GM12878 (cell line): ENCODE measurements around the gene MSANTD3. TPM values are rescaled to one million over a fixed set of nuclear protein-coding genes. Genes with fewer than 3 reads are reported as not detected.
"Not testable (repeated sequence)": the region's sequence is repeated elsewhere in the genome, so short reads cannot be mapped to it uniquely, and the experiment has no call there.

Experiments
- ATAC-seq: fragments of 200-7000 bp; cut with Tn5 transposase; 3 replicates; pipeline ENCODE4 v1.9.1; 2020; ENCODE audit warnings: mild to moderate bottlenecking, moderate library complexity
- BruUV-seq: library from RNA; stranded (reverse); fragments of 400-500 nt; replicated peaks from 2 replicates; lab custom pipeline; 2021; lab: Mats Ljungman, UMichigan
- CTCF ChIA-PET: fragments of 300-600 bp; sonication (Branson Sonifier 250); formaldehyde crosslinking; extraction: SDS; loops from one replicate; lab custom pipeline; 2021; ENCODE audit warnings: inconsistent platforms; lab: Yijun Ruan, JAX
- POLR2A ChIA-PET: fragments of 350-600 bp; formaldehyde crosslinking; extraction: SDS; loops from one replicate; lab custom pipeline; 2021; ENCODE audit warnings: inconsistent platforms; lab: Charles Lee
- RAD21 ChIA-PET: fragments of 300-600 bp; sonication (Branson Sonifier 250); formaldehyde crosslinking; loops from one replicate; lab custom pipeline; 2023; ENCODE audit warnings: antibody characterized with exemption; ENCODE audit not compliant: unreplicated experiment; lab: Charles Lee
- SMC1A ChIA-PET: fragments of 300-600 bp; sonication (Branson Sonifier 250); formaldehyde crosslinking; loops from one replicate; lab custom pipeline; 2023; ENCODE audit not compliant: unreplicated experiment, uncharacterized antibody; lab: Charles Lee
- DNase-seq: peaks from one replicate; pipeline ENCODE4 v3.0.0-alpha.2; 2011; ENCODE audit warnings: low read depth, low spot score
- FAIRE-seq: peaks from 3 replicates; lab custom pipeline; 2011; peaks lifted over from hg19 to GRCh38; lab: Jason Lieb, UNC
- H2AFZ ChIP-seq: 2 replicates; pipeline ENCODE4 v1.6.0; 2011; ENCODE audit warnings: low read depth, low read length, control low read depth; ENCODE audit not compliant: control insufficient read depth
- H3K27ac ChIP-seq: 2 replicates; pipeline ENCODE4 v1.5.1; 2011; ENCODE audit warnings: control low read depth; ENCODE audit not compliant: control insufficient read depth, insufficient read depth
- H3K27me3 ChIP-seq, 2 experiments: replicated peaks in 1 of 2; 2 replicates each; pipeline versions ENCODE4 v1.6.0 to v1.6.1; 2011; ENCODE audit warnings: low read length in 1 of 2; ENCODE audit not compliant: control insufficient read depth in 2 of 2, insufficient read depth in 2 of 2
- H3K36me3 ChIP-seq, 2 experiments: 2 replicates each; pipeline ENCODE4 v1.5.1; 2011; ENCODE audit warnings: low read length in 1 of 2; ENCODE audit not compliant: control insufficient read depth in 2 of 2, insufficient read depth in 2 of 2
- H3K4me1 ChIP-seq: 2 replicates; pipeline ENCODE4 v1.6.1; 2011; ENCODE audit warnings: mild to moderate bottlenecking, low read length, moderate library complexity, mixed read lengths; ENCODE audit not compliant: control insufficient read depth, insufficient read depth
- H3K4me2 ChIP-seq: 2 replicates; pipeline ENCODE4 v1.6.0; 2011; ENCODE audit warnings: control low read depth; ENCODE audit not compliant: control insufficient read depth, insufficient read depth
- H3K4me3 ChIP-seq: fragments of 200-600 bp; sonication (generic); 2 replicates; pipeline ENCODE4 v1.5.1; 2016
- H3K79me2 ChIP-seq: 2 replicates; pipeline ENCODE4 v1.6.0; 2011; ENCODE audit warnings: low read length; ENCODE audit not compliant: control insufficient read depth, insufficient read depth
- H3K9ac ChIP-seq: 2 replicates; pipeline ENCODE4 v1.8.0; 2011; ENCODE audit warnings: low read length, control low read depth, mixed read lengths; ENCODE audit not compliant: control insufficient read depth, insufficient read depth
- H3K9me3 ChIP-seq: replicated peaks from 3 replicates; pipeline ENCODE4 v1.5.1; 2011; ENCODE audit warnings: mild to moderate bottlenecking, low read length; ENCODE audit not compliant: control insufficient read depth, insufficient read depth
- H4K20me1 ChIP-seq: 2 replicates; pipeline ENCODE4 v1.6.0; 2011; ENCODE audit not compliant: control insufficient read depth, insufficient read depth
- MTA3 ChIP-seq: IDR thresholded peaks from 2 replicates; pipeline ENCODE4 v1.6.1; 2012; ENCODE audit warnings: low read length, inconsistent platforms, borderline replicate concordance
- MXI1 ChIP-seq: fragments of 150-350 bp; IDR thresholded peaks from 2 replicates; pipeline ENCODE4 v1.6.1; 2011; ENCODE audit warnings: low read depth, mild to moderate bottlenecking, inconsistent platforms, low read length, improper control_type of control experiment
- NFYA ChIP-seq: IDR thresholded peaks from 2 replicates; pipeline ENCODE4 v1.6.1; 2011; ENCODE audit warnings: low read depth, mild to moderate bottlenecking, low read length, improper control_type of control experiment, borderline replicate concordance
- RB1 ChIP-seq: fragments of 450-650 bp; formaldehyde crosslinking; IDR thresholded peaks from 2 replicates; pipeline ENCODE4 v1.6.1; 2017; ENCODE audit warnings: mild to moderate bottlenecking, borderline replicate concordance
- SPI1 ChIP-seq: IDR thresholded peaks from 2 replicates; pipeline ENCODE4 v1.6.1; 2011; ENCODE audit warnings: low read depth, mild to moderate bottlenecking, low read length, moderate library complexity, borderline replicate concordance; ENCODE audit not compliant: insufficient read depth
- SUZ12 ChIP-seq: fragments of 200-600 bp; sonication (generic); IDR thresholded peaks from one replicate; pipeline ENCODE4 v1.6.1; 2018; ENCODE audit warnings: antibody characterized with exemption, mild to moderate bottlenecking; ENCODE audit not compliant: unreplicated experiment
- TCF12 ChIP-seq: IDR thresholded peaks from 2 replicates; pipeline ENCODE4 v1.6.1; 2011; ENCODE audit warnings: low read depth, mild to moderate bottlenecking, low read length
- WGBS: methylation state at CpG from one replicate; pipeline ENCODE4 v1.1.6; 2016; ENCODE audit warnings: low lambda C conversion rate; ENCODE audit not compliant: insufficient replicate concordance, insufficient coverage; ENCODE audit errors: missing lambda C conversion rate; 5-methylcytosine and 5-hydroxymethylcytosine counted together
- in situ Hi-C: fragments of 300-500 bp; cut with MboI; formaldehyde crosslinking; loops from 9 replicates; pipeline ENCODE4 v1.14.3; 2018; ENCODE audit warnings: mixed read lengths
- intact Hi-C: fragments of 100-400 bp; cut with micrococcal nuclease; formaldehyde crosslinking; loops from one replicate; pipeline ENCODE4 v1.14.2; 2022; ENCODE audit not compliant: unreplicated experiment
- polyA plus RNA-seq, 11 experiments: library from polyadenylated mRNA; depleted of rRNA in 4 of 11; unstranded in 6 of 11; stranded (reverse) in 5 of 11; fragments of >200 nt; fragmentation: Nextera tagmentation in 4 of 11; fragmentation: Illumina TruSeq in 1 of 11; extraction: Ambion mirVana in 4 of 11; extraction: Trizol in 1 of 11; gene quantifications; 1 replicate in 1 of 11; 2 replicates in 10 of 11; pipeline versions ENCODE4 v1.2.1 to v1.2.3, GENCODE V29; 2011 to 2016; ENCODE audit warnings: inconsistent platforms in 2 of 11, missing spikeins in 2 of 11, low read depth in 1 of 11
- total RNA-seq, 4 experiments: library from RNA; depleted of rRNA in 3 of 4; stranded (reverse); fragments of >200 nt in 3 of 4; fragmentation: Illumina TruSeq in 1 of 4; extraction: Trizol in 1 of 4; gene quantifications; 2 replicates each; pipeline versions ENCODE4 v1.2.1 to v1.2.3, GENCODE V29; 2013 to 2021
- TF ChIP-seq, protein P1 (sequence below): fragments of 450-650 bp; IDR thresholded peaks from 2 replicates; pipeline ENCODE4 v1.6.1; 2017; ENCODE audit warnings: mild to moderate bottlenecking

Gene MSANTD3
- total and polyA plus RNA-seq, 10 of the 15 experiments (the other 5 are each of a cell fraction or from before 2014, with no cell fraction given): 5.8 to 21.2 (median 14.7) TPM

DNA sequence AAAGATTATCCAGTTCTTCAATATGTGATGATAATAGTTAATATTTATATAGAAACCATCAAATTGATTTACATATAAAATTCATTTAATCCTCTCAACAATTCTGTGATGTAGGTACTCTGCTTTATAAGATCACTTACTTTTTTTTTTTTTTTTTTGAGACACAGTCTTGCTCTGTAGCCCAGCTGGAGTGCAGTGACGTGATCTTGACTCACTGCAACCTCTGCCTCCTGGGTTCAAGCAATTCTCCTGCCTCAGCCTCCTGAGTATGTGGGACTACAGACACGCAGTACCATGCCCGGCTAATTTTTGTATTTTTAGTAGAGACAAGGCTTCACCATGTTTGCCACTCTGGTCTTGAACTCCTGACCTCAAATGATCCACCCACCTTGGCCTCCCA, 5.8 kb upstream of the MSANTD3 start:
- ChIA-PET POLR2A (interaction anchor here (0.6 to 0.7 kb wide), 2 partner anchors 177 to 599 kb away, joined by 3 read pairs; partner anchors contain the start of gene NR4A3), CTCF (interaction anchor here (1.2 kb wide), 2 partner anchors 18 to 95 kb away, joined by 3 read pairs; no protein-coding TSS in a partner anchor)
- DNase-seq, BruUV-seq, RAD21 ChIA-PET, H3K9me3 ChIP-seq, H3K9ac ChIP-seq, H3K36me3 ChIP-seq, intact Hi-C loops, SMC1A ChIA-PET, H3K4me3 ChIP-seq, in situ Hi-C loops, H3K4me1 ChIP-seq, H3K4me2 ChIP-seq, H2AFZ ChIP-seq, FAIRE-seq, H3K27ac ChIP-seq, H3K27me3 ChIP-seq, ATAC-seq, H4K20me1 ChIP-seq, H3K79me2 ChIP-seq: not testable (repeated sequence)
- WGBS: 25% methylated on average over 3 of the region's 3 CpGs

DNA sequence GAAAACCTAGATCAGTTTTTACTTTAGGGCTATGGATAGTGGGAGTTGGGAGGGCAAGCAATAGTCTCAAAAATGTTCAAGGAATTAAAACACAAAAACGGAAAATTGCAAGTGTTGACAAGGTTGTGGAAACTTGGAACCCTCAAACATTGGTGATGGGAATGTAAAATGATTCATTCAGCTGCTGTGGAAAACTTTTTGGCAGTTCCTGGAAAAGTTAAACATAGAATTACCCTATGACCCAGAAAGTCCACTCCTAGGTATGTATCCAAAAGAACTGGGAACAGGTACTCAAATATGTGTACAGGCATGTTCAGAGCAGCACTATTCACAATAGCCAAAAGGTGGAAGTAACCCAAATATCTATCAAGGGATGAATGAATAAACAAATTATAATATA, 1.2 kb upstream of the MSANTD3 start:
- ATAC-seq: no peak
- H4K20me1 ChIP-seq: no peaks in the 10 kb centered on the region
- in situ Hi-C loops: no loop called here
- no peaks in the 10 kb centered on the region for H3K9me3 ChIP-seq
- ChIA-PET POLR2A (no interaction called here), CTCF (interaction anchor here (0.6 to 3.7 kb wide), 5 partner anchors 12 to 1728 kb away, joined by 3 to 19 read pairs (median 3); partner anchors contain the start of gene TEX10), SMC1A (interaction anchor here (0.7 kb wide), 1 partner anchor 652 kb away, joined by 3 read pairs; no protein-coding TSS in a partner anchor), RAD21 (no interaction called here)
- no peak for TF ChIP-seq SPI1
- no peak for TF ChIP-seq NFYA
- TF ChIP-seq SUZ12: no peak
- no peak for TF ChIP-seq MXI1
- no peak for TF ChIP-seq RB1
- no peak for TF ChIP-seq MTA3
- no peak for TF ChIP-seq TCF12
- TF ChIP-seq, protein P1, sequence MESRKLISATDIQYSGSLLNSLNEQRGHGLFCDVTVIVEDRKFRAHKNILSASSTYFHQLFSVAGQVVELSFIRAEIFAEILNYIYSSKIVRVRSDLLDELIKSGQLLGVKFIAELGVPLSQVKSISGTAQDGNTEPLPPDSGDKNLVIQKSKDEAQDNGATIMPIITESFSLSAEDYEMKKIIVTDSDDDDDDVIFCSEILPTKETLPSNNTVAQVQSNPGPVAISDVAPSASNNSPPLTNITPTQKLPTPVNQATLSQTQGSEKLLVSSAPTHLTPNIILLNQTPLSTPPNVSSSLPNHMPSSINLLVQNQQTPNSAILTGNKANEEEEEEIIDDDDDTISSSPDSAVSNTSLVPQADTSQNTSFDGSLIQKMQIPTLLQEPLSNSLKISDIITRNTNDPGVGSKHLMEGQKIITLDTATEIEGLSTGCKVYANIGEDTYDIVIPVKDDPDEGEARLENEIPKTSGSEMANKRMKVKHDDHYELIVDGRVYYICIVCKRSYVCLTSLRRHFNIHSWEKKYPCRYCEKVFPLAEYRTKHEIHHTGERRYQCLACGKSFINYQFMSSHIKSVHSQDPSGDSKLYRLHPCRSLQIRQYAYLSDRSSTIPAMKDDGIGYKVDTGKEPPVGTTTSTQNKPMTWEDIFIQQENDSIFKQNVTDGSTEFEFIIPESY: no peak
- H3K27ac ChIP-seq: no peak overlapping the region
- no peaks in the 10 kb centered on the region for H3K36me3 ChIP-seq
- no peak for DNase-seq
- no peak for FAIRE-seq
- peaks cover 5% of the 10 kb centered on the region for H3K79me2 ChIP-seq
- no peak overlapping the region for H3K9ac ChIP-seq
- WGBS: 27% methylated on average over 1 of the region's 1 CpG
- no peak overlapping the region for H2AFZ ChIP-seq
- H3K27me3 ChIP-seq: no peaks in the 10 kb centered on the region
- H3K4me1 ChIP-seq: peaks cover 12% of the 10 kb centered on the region
- intact Hi-C loops: loop anchor here (5.0 kb wide), 1 partner anchor 73 kb away; the partner anchor contains the start of gene TEX10
- no peak overlapping the region for H3K4me2 ChIP-seq
- H3K4me3 ChIP-seq: no peak overlapping the region
- no TSS peak for BruUV-seq
